Right cardiac atrium (tissue), 5 donors: ENCODE measurements around the gene RAB11FIP3. TPM values are rescaled to one million over a fixed set of nuclear protein-coding genes. Genes with fewer than 3 reads are reported as not detected.
"Not testable (repeated sequence)": the region's sequence is repeated elsewhere in the genome, so short reads cannot be mapped to it uniquely, and the experiment has no call there.

Source experiments
- ATAC-seq, 2 donors: fragments of 200-7000 bp; cut with Tn5 transposase; one replicate each; pipeline versions ENCODE4 v1.8.0 to v1.9.1; 2020; ENCODE audit warnings: moderate library complexity in 2 of 2, mild to moderate bottlenecking in 1 of 2
- DNase-seq, 3 donors: peaks; one replicate each; pipeline ENCODE4 v3.0.0-alpha.2; 2020
- H3K27ac ChIP-seq: one replicate; pipeline ENCODE4 v1.5.1; 2013; ENCODE audit warnings: mild to moderate bottlenecking, low read length, control low read depth, moderate library complexity
- H3K27me3 ChIP-seq: one replicate; pipeline ENCODE4 v1.6.1; 2013; ENCODE audit not compliant: control insufficient read depth, insufficient read depth
- H3K4me1 ChIP-seq: one replicate; pipeline ENCODE4 v1.6.1; 2013; ENCODE audit warnings: low read length; ENCODE audit not compliant: control insufficient read depth, insufficient read depth
- H3K4me3 ChIP-seq: one replicate; pipeline ENCODE4 v1.5.1; 2013; ENCODE audit warnings: low read length, control low read depth
- H3K9me3 ChIP-seq: one replicate; pipeline ENCODE4 v1.6.1; 2013; ENCODE audit warnings: low read length; ENCODE audit not compliant: control insufficient read depth
- WGBS: extraction: QIAGEN DNeasy Blood & Tissue Kit; methylation state at CpG from one replicate; pipeline ENCODE4 v1.1.7; 2013; 5-methylcytosine and 5-hydroxymethylcytosine counted together
- intact Hi-C, 4 donors: fragments of 100-400 bp; cut with DNase I; formaldehyde crosslinking; loops; one replicate each; pipeline versions ENCODE4 v1.11.0 to v1.14.0; 2022 to 2023
- polyA plus RNA-seq: library from polyadenylated mRNA; stranded (reverse); fragments of 200-250 nt; gene quantifications from one replicate; pipeline ENCODE4 v1.2.3, GENCODE V29; 2013
- total RNA-seq, 4 donors: library from RNA; stranded (reverse); fragmentation: NEBNext Ultra II Directional; extraction: Animal tissue kit (Norgen Biotek cat#: 25700); gene quantifications; one replicate each; pipeline ENCODE4 v1.2.1, GENCODE V29; 2021
- donor health status: healthy with polysubstance abuse.
- donor health status: DM: no; HTN: yes; CAD: no.
- donor health status: DM: no; HTN: no; CAD: no.
- donor health status: DM: no; HTN: yes; CAD: no; lungs with severe emphysema.
- donor health status: DM: yes; HTN: yes; CAD: no.

RAB11FIP3 gene
- total and polyA plus RNA-seq, 5 donors, result 25.1 to 44.6 (median 34.2) TPM

- 94% methylated on average over 13 of the region's 13 CpGs for WGBS
- no peak for ATAC-seq
- H3K27ac ChIP-seq, result no peak overlapping the region
Observed at GRCh38 chr16:454397-454940, 29.0 kb downstream of the RAB11FIP3 start.

DNA sequence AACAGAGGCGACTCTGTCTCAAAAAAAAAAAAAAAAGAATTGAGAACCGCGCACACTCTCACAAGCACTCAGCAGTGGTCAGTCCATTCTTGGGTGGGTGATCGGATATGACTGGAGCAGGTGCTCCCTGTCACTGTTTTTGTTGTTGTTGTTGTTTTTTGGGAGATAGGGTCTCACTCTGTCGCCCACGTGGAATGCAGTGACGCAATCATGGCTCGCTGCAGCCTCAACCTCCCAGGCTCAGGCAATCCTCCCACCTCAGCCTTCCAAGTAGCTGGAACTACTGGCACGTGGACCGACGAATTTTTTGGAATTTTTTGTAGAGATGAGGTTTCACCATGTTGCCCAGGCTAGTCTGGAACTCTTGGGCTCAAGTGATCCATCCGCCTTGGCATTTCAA, 30.0 kb downstream of the RAB11FIP3 start:
- 93% methylated on average over 12 of the region's 12 CpGs for WGBS
- peak in 1 of 3 donors; percentile 8 for DNase-seq
- intact Hi-C loops, result no loop called here
- H3K4me1 ChIP-seq, result peaks cover 2% of the 10 kb centered on the region
- no peaks in the 10 kb centered on the region for H3K27me3 ChIP-seq
- ATAC-seq, result no peak
- H3K9me3 ChIP-seq, result no peaks in the 10 kb centered on the region
- H3K4me3 ChIP-seq, result no peak overlapping the region
- H3K27ac ChIP-seq, result no peak overlapping the region

More at GRCh38 chr16:454397-454940, 29.0 kb downstream of the RAB11FIP3 start:
- peaks cover 2% of the 10 kb centered on the region for H3K4me1 ChIP-seq
- no peak overlapping the region for H3K4me3 ChIP-seq
- intact Hi-C loops, result no loop called here
- H3K9me3 ChIP-seq, result no peaks in the 10 kb centered on the region
- no peaks in the 10 kb centered on the region for H3K27me3 ChIP-seq
- no peak for DNase-seq

DNA sequence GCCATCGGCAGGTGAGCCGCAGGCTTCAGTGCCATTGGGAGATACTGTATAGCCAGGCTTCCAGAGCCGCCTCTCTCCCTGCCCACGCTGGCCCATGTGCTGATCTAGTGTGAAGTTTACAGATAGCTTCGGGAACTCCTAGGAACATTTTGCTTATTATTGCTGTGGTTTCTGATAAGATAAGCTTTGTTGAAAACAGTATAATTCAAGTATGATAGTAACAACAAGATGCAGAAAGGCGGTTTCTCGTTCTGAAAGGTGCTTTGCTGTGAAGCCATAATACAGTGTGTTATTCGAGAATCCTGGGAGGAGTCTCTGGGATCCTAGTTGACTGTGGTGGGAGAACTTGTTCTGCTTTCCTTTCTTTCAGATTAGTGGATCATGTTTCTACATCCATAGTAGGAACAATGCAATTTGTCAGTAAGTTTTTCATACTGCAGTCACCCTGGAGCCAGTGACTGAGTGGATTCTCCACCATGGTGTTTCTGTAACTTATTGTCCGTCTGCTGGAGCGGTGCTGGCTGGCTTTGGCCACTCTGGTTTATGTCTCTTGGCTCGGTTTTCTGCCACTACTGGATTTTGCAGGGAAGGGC, 31.5 kb downstream of the RAB11FIP3 start:
- no peaks in the 10 kb centered on the region for H3K9me3 ChIP-seq
- intact Hi-C loops, result no loop called here
- H3K27me3 ChIP-seq, result no peaks in the 10 kb centered on the region
- H3K27ac ChIP-seq, result peak overlapping the region; percentile 63
- DNase-seq, result peak in 2 of 3 donors; percentile 63 to 72
- H3K4me3 ChIP-seq, result no peak overlapping the region
- 31% methylated on average over 11 of the region's 11 CpGs for WGBS
- H3K4me1 ChIP-seq, result peaks cover 2% of the 10 kb centered on the region
- ATAC-seq, result peak; percentile 70 to 75

DNA sequence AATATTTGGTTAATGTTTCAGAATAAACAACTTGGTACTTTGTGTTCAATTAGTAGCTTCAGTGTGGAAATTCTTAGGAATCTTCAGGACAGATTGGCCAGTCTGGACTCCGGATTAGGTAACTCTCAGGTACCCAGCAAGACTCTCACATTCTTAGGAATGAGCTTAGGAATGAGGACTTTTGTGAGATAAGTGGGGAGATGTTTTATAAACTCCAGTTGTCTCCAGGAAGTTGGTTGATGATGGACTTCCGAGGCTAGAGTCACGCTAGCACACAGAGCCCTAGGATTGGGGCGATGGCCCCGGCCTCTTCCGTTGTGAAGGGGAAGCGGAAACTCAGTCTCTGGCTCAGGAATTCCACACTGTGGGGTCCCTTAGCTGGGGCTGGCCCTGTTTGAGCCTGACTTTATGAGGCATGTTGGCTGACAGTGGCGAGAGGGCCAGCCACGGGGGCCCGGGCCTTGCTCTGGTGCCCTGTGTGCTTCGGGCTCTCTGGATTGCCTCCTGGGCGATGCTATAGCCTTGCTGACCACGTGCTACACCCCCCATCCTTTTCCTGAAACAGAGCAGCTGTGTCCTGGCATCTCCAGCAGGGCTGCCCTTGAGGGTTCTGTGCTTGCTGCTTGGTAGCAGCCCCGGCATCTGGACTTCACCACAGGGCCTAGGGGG, 32.4 kb downstream of the RAB11FIP3 start:
- H3K9me3 ChIP-seq, result no peaks in the 10 kb centered on the region
- no peak overlapping the region for H3K4me3 ChIP-seq
- peaks cover 2% of the 10 kb centered on the region for H3K4me1 ChIP-seq
- no peaks in the 10 kb centered on the region for H3K27me3 ChIP-seq
- intact Hi-C loops, result no loop called here
- DNase-seq, result peak; percentile 32 to 63 (median 44)
- 68% methylated on average over 14 of the region's 14 CpGs for WGBS
- peak overlapping the region; percentile 1 for H3K27ac ChIP-seq
- ATAC-seq, result peak; percentile 43 to 89

- no peak overlapping the region for H3K27ac ChIP-seq
- H3K4me3 ChIP-seq, result no peak overlapping the region
- 91% methylated on average over 7 of the region's 7 CpGs for WGBS
- no peaks in the 10 kb centered on the region for H3K9me3 ChIP-seq
- ATAC-seq (no peak), DNase-seq (no peak)
- intact Hi-C loops, result no loop called here
- no peaks in the 10 kb centered on the region for H3K27me3 ChIP-seq
- peaks cover 2% of the 10 kb centered on the region for H3K4me1 ChIP-seq
Observed at GRCh38 chr16:459761-460160, 34.3 kb downstream of the RAB11FIP3 start.

DNA sequence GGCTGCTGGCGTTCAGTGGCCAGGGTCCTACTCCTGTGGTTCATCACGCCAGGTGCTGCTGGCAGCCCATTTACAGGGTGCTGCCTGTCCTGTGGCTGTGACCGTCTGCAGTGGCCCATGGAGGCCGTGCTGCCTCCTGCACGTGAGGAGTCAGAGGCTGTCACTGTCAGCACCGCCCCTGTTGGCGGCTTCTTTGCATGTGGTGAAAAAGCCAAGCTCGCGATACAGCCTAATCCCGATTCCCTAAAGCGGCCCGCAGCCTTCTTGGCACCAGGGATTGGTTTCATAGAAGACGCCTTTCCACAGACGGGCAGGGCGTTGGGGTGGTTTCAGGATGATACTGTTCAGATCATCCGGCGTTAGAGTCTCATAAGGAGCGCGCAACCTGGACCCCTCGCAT, 35.3 kb downstream of the RAB11FIP3 start:
- Histone ChIP-seq H3K4me1 (peaks cover 2% of the 10 kb centered on the region), H3K4me3 (no peak overlapping the region), H3K9me3 (no peaks in the 10 kb centered on the region), H3K27ac (no peak overlapping the region), H3K27me3 (no peaks in the 10 kb centered on the region)
- 90% methylated on average over 20 of the region's 20 CpGs for WGBS
- DNase-seq (peak in 1 of 3 donors; percentile 26), ATAC-seq (no peak)
- intact Hi-C loops, result no loop called here

- no peak for ATAC-seq
- H3K27ac ChIP-seq, result no peak overlapping the region
- 89% methylated on average over 11 of the region's 11 CpGs for WGBS
- H3K4me3 ChIP-seq, result no peak overlapping the region
- H3K27me3 ChIP-seq, result no peaks in the 10 kb centered on the region
- H3K4me1 ChIP-seq, result peaks cover 1% of the 10 kb centered on the region
- intact Hi-C loops, result no loop called here
- H3K9me3 ChIP-seq, result no peaks in the 10 kb centered on the region
- no peak for DNase-seq
Observed at GRCh38 chr16:463071-463470, 37.6 kb downstream of the RAB11FIP3 start.

- Histone ChIP-seq H3K9me3 (no peaks in the 10 kb centered on the region), H3K4me3 (no peak overlapping the region), H3K4me1 (peaks cover 2% of the 10 kb centered on the region), H3K27me3 (no peaks in the 10 kb centered on the region), H3K27ac (no peak overlapping the region)
- intact Hi-C loops, result no loop called here
- WGBS, result 78% methylated on average over 13 of the region's 13 CpGs
- ATAC-seq, result no peak
- DNase-seq, result no peak
Observed at GRCh38 chr16:466651-467050, 41.2 kb downstream of the RAB11FIP3 start.

DNA sequence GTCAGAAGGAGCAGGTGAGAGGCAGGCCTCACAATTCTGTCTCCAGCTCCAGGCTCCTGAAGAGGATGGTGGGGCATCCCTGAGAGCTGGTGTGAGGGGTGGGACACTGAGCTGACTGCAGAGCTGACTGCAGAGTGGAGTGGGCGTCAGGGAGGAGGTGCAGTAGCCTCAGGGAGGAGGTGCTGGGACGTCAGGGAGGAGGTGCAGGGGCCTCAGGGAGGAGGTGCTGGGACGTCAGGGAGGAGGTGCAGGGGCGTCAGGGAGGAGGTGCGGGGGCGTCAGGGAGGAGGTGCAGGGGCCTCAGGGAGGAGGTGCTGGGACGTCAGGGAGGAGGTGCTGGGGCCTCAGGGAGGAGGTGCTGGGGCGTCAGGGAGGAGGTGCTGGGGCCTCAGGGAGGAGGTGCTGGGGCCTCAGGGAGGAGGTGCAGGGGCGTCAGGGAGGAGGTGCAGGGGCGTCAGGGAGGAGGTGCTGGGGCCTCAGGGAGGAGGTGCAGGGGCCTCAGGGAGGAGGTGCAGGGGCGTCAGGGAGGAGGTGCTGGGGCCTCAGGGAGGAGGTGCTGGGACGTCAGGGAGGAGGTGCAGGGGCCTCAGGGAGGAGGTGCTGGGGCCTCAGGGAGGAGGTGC, 41.9 kb downstream of the RAB11FIP3 start:
- H3K4me1 ChIP-seq, ATAC-seq, intact Hi-C loops, H3K27ac ChIP-seq, H3K9me3 ChIP-seq, H3K4me3 ChIP-seq, H3K27me3 ChIP-seq: not testable (repeated sequence)
- WGBS, result 71% methylated on average over 12 of the region's 12 CpGs
- peak in 1 of 3 donors; percentile 13 for DNase-seq

DNA sequence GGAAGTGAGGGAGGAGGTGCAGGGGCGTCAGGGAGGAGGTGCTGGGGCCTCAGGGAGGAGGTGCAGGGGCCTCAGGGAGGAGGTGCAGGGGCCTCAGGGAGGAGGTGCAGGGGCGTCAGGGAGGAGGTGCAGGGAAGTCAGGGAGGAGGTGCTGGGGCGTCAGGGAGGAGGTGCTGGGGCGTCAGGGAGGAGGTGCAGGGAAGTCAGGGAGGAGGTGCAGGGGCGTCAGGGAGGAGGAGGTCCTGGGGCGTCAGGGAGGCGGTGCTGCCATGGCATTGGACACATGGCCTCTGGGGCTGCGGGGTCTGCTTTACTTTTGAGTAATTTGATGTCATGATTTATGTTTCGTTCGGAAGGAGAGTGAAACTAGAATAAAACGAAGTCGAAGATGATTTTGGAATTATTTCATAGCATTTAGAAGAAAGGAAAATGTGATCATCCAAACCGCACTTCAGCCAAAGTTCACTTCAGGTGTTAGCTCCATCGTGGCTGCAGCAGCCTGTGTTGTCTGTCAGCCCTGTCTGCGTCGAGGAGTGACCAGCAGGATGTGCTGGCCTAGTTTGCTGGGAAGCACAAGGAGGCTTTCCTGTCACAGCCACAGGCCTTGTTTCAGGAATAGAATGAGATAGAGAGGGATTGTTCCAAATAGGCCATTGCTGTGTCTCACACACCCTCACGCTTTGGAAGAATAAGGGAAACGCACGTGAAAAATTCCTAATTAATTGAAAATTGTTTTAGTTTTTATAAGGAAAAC, 42.8 kb downstream of the RAB11FIP3 start:
- Histone ChIP-seq H3K4me1 (peaks cover 2% of the 10 kb centered on the region), H3K27ac (no peak overlapping the region), H3K9me3 (no peaks in the 10 kb centered on the region), H3K27me3 (no peaks in the 10 kb centered on the region), H3K4me3 (no peak overlapping the region)
- ATAC-seq (peak in 1 of 2 donors; percentile 46), DNase-seq (peak in 1 of 3 donors; percentile 57)
- 68% methylated on average over 19 of the region's 19 CpGs for WGBS
- intact Hi-C loops, result no loop called here
